H9 (cell line): ENCODE data around the gene TRIM10. TPM values are rescaled to one million over a fixed set of nuclear protein-coding genes. Genes with fewer than 3 reads are reported as not detected.

Source experiments
- DNase-seq: peaks from one replicate; pipeline ENCODE4 v3.0.0-alpha.2; 2017
- H2AFZ ChIP-seq: one replicate; pipeline ENCODE4 v1.6.1; 2013; ENCODE audit warnings: mild to moderate bottlenecking, low read length, control low read depth, moderate library complexity
- H2AK5ac ChIP-seq: 2 replicates; pipeline ENCODE4 v1.6.1; 2013; ENCODE audit warnings: low read length, control low read depth, mixed read lengths; ENCODE audit not compliant: insufficient read length
- H2BK120ac ChIP-seq: one replicate; pipeline ENCODE4 v1.6.1; 2013; ENCODE audit warnings: low read depth, mild to moderate bottlenecking, low read length, control low read depth, inconsistent platforms; ENCODE audit not compliant: poor library complexity, severe bottlenecking
- H2BK12ac ChIP-seq: 2 replicates; pipeline ENCODE4 v1.6.1; 2013; ENCODE audit warnings: low read length, control low read depth, mixed read lengths, low read depth; ENCODE audit not compliant: insufficient read length
- H2BK15ac ChIP-seq: 2 replicates; pipeline ENCODE4 v1.6.1; 2013; ENCODE audit warnings: low read depth, low read length, control low read depth
- H2BK20ac ChIP-seq: one replicate; pipeline ENCODE4 v1.6.1; 2013; ENCODE audit warnings: low read depth, mild to moderate bottlenecking, low read length, control low read depth, inconsistent platforms; ENCODE audit not compliant: poor library complexity, severe bottlenecking
- H2BK5ac ChIP-seq: 2 replicates; pipeline ENCODE4 v1.6.1; 2013; ENCODE audit warnings: low read length, control low read depth, mixed read lengths; ENCODE audit not compliant: insufficient read length
- H3K14ac ChIP-seq: 2 replicates; pipeline ENCODE4 v1.6.1; 2013; ENCODE audit warnings: low read length, control low read depth; ENCODE audit not compliant: insufficient read depth
- H3K18ac ChIP-seq: 2 replicates; pipeline ENCODE4 v1.6.1; 2013; ENCODE audit warnings: low read depth, mild to moderate bottlenecking, mixed read lengths, low read length, control low read depth; ENCODE audit not compliant: insufficient read length
- H3K23ac ChIP-seq: 2 replicates; pipeline ENCODE4 v1.6.1; 2013; ENCODE audit warnings: low read length, control low read depth, mixed read lengths, low read depth; ENCODE audit not compliant: insufficient read length
- H3K23me2 ChIP-seq: 2 replicates; pipeline ENCODE4 v1.6.1; 2013; ENCODE audit warnings: low read depth, mild to moderate bottlenecking, mixed read lengths, low read length, control low read depth; ENCODE audit not compliant: insufficient read length, poor library complexity, severe bottlenecking
- H3K27ac ChIP-seq: 2 replicates; pipeline ENCODE4 v1.5.1; 2013; ENCODE audit warnings: low read length, control low read depth, mixed read lengths, low read depth; ENCODE audit not compliant: insufficient read length
- H3K27me3 ChIP-seq: 2 replicates; pipeline ENCODE4 v1.6.1; 2013; ENCODE audit warnings: low read length, control low read depth, inconsistent platforms; ENCODE audit not compliant: insufficient read depth
- H3K4ac ChIP-seq: 2 replicates; pipeline ENCODE4 v1.6.1; 2013; ENCODE audit warnings: low read depth, mild to moderate bottlenecking, control low read depth, inconsistent platforms, low read length, moderate library complexity
- H3K4me1 ChIP-seq: 2 replicates; pipeline ENCODE4 v1.6.1; 2013; ENCODE audit warnings: low read length, control low read depth, inconsistent platforms; ENCODE audit not compliant: insufficient read depth
- H3K4me2 ChIP-seq: 2 replicates; pipeline ENCODE4 v1.6.1; 2013; ENCODE audit warnings: low read length, control low read depth, mixed read lengths; ENCODE audit not compliant: insufficient read length, insufficient read depth
- H3K56ac ChIP-seq: 2 replicates; pipeline ENCODE4 v1.6.1; 2013; ENCODE audit warnings: low read depth, mild to moderate bottlenecking, mixed read lengths, low read length, control low read depth; ENCODE audit not compliant: insufficient read length
- H3K79me1 ChIP-seq: 2 replicates; pipeline ENCODE4 v1.6.1; 2013; ENCODE audit warnings: low read depth, mild to moderate bottlenecking, moderate library complexity, low read length, control low read depth, inconsistent platforms; ENCODE audit not compliant: insufficient read depth, poor library complexity, severe bottlenecking
- H3K79me2 ChIP-seq: 2 replicates; pipeline ENCODE4 v1.6.1; 2013; ENCODE audit warnings: low read length, control low read depth, inconsistent platforms; ENCODE audit not compliant: insufficient read depth
- H3K9ac ChIP-seq: 2 replicates; pipeline ENCODE4 v1.6.1; 2013; ENCODE audit warnings: low read length, control low read depth, mixed read lengths; ENCODE audit not compliant: insufficient read length; ENCODE audit errors: extremely low read depth
- H3K9me3 ChIP-seq: one replicate; pipeline ENCODE4 v1.6.1; 2013; ENCODE audit warnings: low read depth, low read length, inconsistent platforms; ENCODE audit not compliant: control insufficient read depth
- H3T11ph ChIP-seq: one replicate; pipeline ENCODE4 v1.6.1; 2013; ENCODE audit warnings: mild to moderate bottlenecking, low read length, control low read depth, inconsistent platforms
- H4K20me1 ChIP-seq: one replicate; pipeline ENCODE4 v1.6.1; 2013; ENCODE audit not compliant: control insufficient read depth, insufficient read length, insufficient read depth
- H4K5ac ChIP-seq: 2 replicates; pipeline ENCODE4 v1.6.1; 2013; ENCODE audit warnings: low read depth, mild to moderate bottlenecking, mixed read lengths, low read length, control low read depth; ENCODE audit not compliant: insufficient read length
- H4K8ac ChIP-seq: replicated peaks from 2 replicates; pipeline ENCODE4 v1.6.1; 2013; ENCODE audit warnings: low read length, control low read depth, mixed read lengths, low read depth; ENCODE audit not compliant: insufficient read length
- H4K91ac ChIP-seq: 2 replicates; pipeline ENCODE4 v1.6.1; 2013; ENCODE audit warnings: low read depth, mild to moderate bottlenecking, moderate library complexity, mixed read lengths, low read length, control low read depth; ENCODE audit not compliant: insufficient read length
- H3K27ac Mint-ChIP-seq, 3 experiments: 2 replicates in 2 of 3; 3 replicates in 1 of 3; pipeline ENCODE4 v1.8.0; 2020 to 2021; ENCODE audit warnings: mixed read lengths in 3 of 3, mild to moderate bottlenecking in 1 of 3, moderate library complexity in 1 of 3
- H3K27me3 Mint-ChIP-seq: 2 replicates; pipeline ENCODE4 v1.8.0; 2021; ENCODE audit warnings: low read depth, mild to moderate bottlenecking, moderate library complexity, mixed read lengths
- H3K36me3 Mint-ChIP-seq, 3 experiments: 2 replicates in 2 of 3; 3 replicates in 1 of 3; pipeline ENCODE4 v1.8.0; 2020 to 2021; ENCODE audit warnings: low read depth in 3 of 3, mixed read lengths in 3 of 3; ENCODE audit not compliant: insufficient read depth in 1 of 3
- H3K4me1 Mint-ChIP-seq, 2 experiments: 2 replicates each; pipeline ENCODE4 v1.8.0; 2020; ENCODE audit warnings: mixed read lengths in 2 of 2
- H3K4me3 Mint-ChIP-seq, 2 experiments: 2 replicates in 1 of 2; 3 replicates in 1 of 2; pipeline ENCODE4 v1.8.0; 2020 to 2021; ENCODE audit warnings: mild to moderate bottlenecking in 2 of 2, mixed read lengths in 2 of 2, moderate library complexity in 1 of 2
- H3K9me3 Mint-ChIP-seq, 2 experiments: 2 replicates in 1 of 2; 3 replicates in 1 of 2; pipeline ENCODE4 v1.8.0; 2020; ENCODE audit warnings: mild to moderate bottlenecking in 2 of 2, mixed read lengths in 2 of 2, moderate library complexity in 1 of 2
- WGBS: extraction: QIAGEN DNeasy Blood & Tissue Kit; methylation state at CpG from one replicate; pipeline ENCODE4 v1.1.7; 2013; ENCODE audit warnings: missing lambda C conversion rate, low lambda C conversion rate, mixed read lengths; ENCODE audit not compliant: insufficient read length; ENCODE audit errors: extremely low coverage; 5-methylcytosine and 5-hydroxymethylcytosine counted together
- total RNA-seq: library from RNA; stranded (reverse); gene quantifications from 2 replicates; pipeline ENCODE4 v1.2.1, GENCODE V29; 2021
- TF ChIP-seq, protein P1 (sequence below): fragments of 200-600 bp; sonication (generic); conservative IDR thresholded peaks from 3 replicates; pipeline ENCODE4 v1.8.0; 2021; ENCODE audit warnings: antibody characterized with exemption, mild to moderate bottlenecking

Gene TRIM10
- total RNA-seq, 1 experiment from 2014 or later: 0.07 TPM

DNA sequence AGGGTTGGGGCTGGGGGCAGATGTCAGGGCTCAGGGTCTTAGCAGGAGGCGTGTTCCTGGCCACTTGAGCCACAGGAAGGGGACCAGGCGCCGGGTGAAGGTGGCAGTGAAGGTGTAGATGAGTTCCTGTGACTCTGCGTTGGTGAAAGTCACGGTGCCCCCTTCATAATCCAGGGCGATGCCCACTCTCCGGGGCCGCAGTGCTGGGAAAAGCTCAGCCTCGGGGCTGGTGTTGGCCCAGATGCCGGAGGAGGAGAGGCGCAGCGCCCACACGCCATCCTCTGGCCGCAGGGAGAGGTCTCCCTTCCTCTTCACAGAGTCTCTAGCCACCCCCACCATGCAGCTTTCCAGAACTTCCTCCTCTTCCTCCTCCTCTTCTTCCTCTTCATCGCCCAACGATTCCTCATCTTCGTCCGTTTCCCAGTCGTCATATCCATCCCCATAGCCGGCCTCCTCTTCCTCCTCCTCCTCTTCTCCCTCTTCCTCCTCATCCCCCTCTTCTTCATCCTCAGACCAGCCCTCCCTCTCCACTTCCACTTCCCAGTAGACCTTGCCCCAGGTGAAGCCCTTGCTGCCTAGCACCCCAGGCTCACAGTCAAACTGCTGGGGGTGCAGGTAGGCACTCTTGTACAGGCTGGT, 25.0 kb upstream of the TRIM10 start:
- Histone ChIP-seq H2BK5ac (no peak overlapping the region), H3K4me1 (no peaks in the 10 kb centered on the region), H3K27ac (no peak overlapping the region), H2AFZ (no peak overlapping the region), H3K23me2 (no peaks in the 10 kb centered on the region), H3K4me2 (no peak overlapping the region), H2BK15ac (no peak overlapping the region), H3K4ac (no peak overlapping the region), H3K9ac (no peak overlapping the region), H4K5ac (no peak overlapping the region), H2BK20ac (no peak overlapping the region), H3K79me2 (no peaks in the 10 kb centered on the region), H3K79me1 (no peaks in the 10 kb centered on the region), H3K18ac (no peak overlapping the region), H3K23ac (no peak overlapping the region), H3K56ac (no peak overlapping the region), H2AK5ac (no peak overlapping the region), H2BK120ac (no peak overlapping the region), H2BK12ac (no peak overlapping the region), H3K27me3 (no peaks in the 10 kb centered on the region), H3K14ac (no peak overlapping the region), H3T11ph (no peak overlapping the region), H3K9me3 (no peaks in the 10 kb centered on the region), H4K20me1 (peaks cover 3% of the 10 kb centered on the region), H4K91ac (no peak overlapping the region), H4K8ac (no peak overlapping the region)
- Mint-ChIP-seq H3K27ac (no peak overlapping the region), H3K9me3 (peaks cover 0 to 1% of the 10 kb centered on the region in 2 experiments; a peak in 2 of 5 replicates), H3K4me3 (no peak overlapping the region), H3K27me3 (peaks cover 6% of the 10 kb centered on the region), H3K36me3 (peaks cover 32 to 59% (median 58%) of the 10 kb centered on the region in 3 experiments), H3K4me1 (no peaks in the 10 kb centered on the region)
- DNase-seq: no peak
- TF ChIP-seq, protein P1, sequence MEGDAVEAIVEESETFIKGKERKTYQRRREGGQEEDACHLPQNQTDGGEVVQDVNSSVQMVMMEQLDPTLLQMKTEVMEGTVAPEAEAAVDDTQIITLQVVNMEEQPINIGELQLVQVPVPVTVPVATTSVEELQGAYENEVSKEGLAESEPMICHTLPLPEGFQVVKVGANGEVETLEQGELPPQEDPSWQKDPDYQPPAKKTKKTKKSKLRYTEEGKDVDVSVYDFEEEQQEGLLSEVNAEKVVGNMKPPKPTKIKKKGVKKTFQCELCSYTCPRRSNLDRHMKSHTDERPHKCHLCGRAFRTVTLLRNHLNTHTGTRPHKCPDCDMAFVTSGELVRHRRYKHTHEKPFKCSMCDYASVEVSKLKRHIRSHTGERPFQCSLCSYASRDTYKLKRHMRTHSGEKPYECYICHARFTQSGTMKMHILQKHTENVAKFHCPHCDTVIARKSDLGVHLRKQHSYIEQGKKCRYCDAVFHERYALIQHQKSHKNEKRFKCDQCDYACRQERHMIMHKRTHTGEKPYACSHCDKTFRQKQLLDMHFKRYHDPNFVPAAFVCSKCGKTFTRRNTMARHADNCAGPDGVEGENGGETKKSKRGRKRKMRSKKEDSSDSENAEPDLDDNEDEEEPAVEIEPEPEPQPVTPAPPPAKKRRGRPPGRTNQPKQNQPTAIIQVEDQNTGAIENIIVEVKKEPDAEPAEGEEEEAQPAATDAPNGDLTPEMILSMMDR: no peak
- 100% methylated on average over 6 of the region's 20 CpGs for WGBS
